Neural cell (in vitro differentiated cells): ENCODE data around the gene TBC1D8. TPM values are rescaled to one million over a fixed set of nuclear protein-coding genes. Genes with fewer than 3 reads are reported as not detected.

Source experiments
- H2AFZ ChIP-seq: fragments of 200-600, 300-800 bp; sonication (generic), shearing (Covaris generic); 2 replicates; pipeline ENCODE4 v1.6.0; 2014; ENCODE audit warnings: low read depth, mild to moderate bottlenecking, antibody characterized with exemption, low read length, moderate library complexity
- H3F3A ChIP-seq: fragments of 200-600 bp; shearing (Covaris generic); 2 replicates; pipeline ENCODE4 v1.6.1; 2016; ENCODE audit warnings: mild to moderate bottlenecking, moderate library complexity, mixed read lengths, antibody characterized with exemption, low read length; ENCODE audit not compliant: insufficient read depth, poor library complexity, severe bottlenecking
- H3K27ac ChIP-seq: fragments of 200-600, 300-800 bp; sonication (generic), shearing (Covaris generic); 2 replicates; pipeline ENCODE4 v1.5.1; 2014; ENCODE audit warnings: mild to moderate bottlenecking, low read length, moderate library complexity
- H3K27me3 ChIP-seq: fragments of 300-800, 200-600 bp; sonication (generic), shearing (Covaris generic); 2 replicates; pipeline ENCODE4 v1.6.0; 2014; ENCODE audit warnings: mild to moderate bottlenecking, low read depth, low read length, moderate library complexity; ENCODE audit not compliant: insufficient read depth
- H3K36me3 ChIP-seq: fragments of 300-800, 200-600 bp; sonication (generic), shearing (Covaris generic); 2 replicates; pipeline ENCODE4 v1.5.1; 2014; ENCODE audit warnings: mild to moderate bottlenecking, antibody characterized with exemption, low read length, moderate library complexity; ENCODE audit not compliant: insufficient read depth
- H3K4me2 ChIP-seq: fragments of 300-800, 200-600 bp; sonication (generic), shearing (Covaris generic); 2 replicates; pipeline ENCODE4 v1.6.0; 2014; ENCODE audit warnings: mild to moderate bottlenecking, low read length
- H3K4me3 ChIP-seq: fragments of 300-800, 200-600 bp; sonication (generic), shearing (Covaris generic); 2 replicates; pipeline ENCODE4 v1.5.1; 2014; ENCODE audit warnings: mild to moderate bottlenecking, low read length, moderate library complexity
- H3K79me2 ChIP-seq: fragments of 200-600 bp; shearing (Covaris generic); replicated peaks from 2 replicates; pipeline ENCODE4 v1.6.0; 2014; ENCODE audit warnings: mild to moderate bottlenecking, low read length, moderate library complexity; ENCODE audit not compliant: insufficient read depth
- H3K9ac ChIP-seq: fragments of 300-800, 200-600 bp; sonication (generic), shearing (Covaris generic); 2 replicates; pipeline ENCODE4 v1.6.1; 2016; ENCODE audit warnings: mild to moderate bottlenecking, low read length, mixed read lengths
- H3K9me2 ChIP-seq: fragments of 200-600 bp; shearing (Covaris generic); 2 replicates; pipeline ENCODE4 v1.6.1; 2016; ENCODE audit warnings: mild to moderate bottlenecking, low read length, mixed read lengths; ENCODE audit not compliant: insufficient read depth
- H3K9me3 ChIP-seq: fragments of 200-600, 300-800 bp; sonication (generic), shearing (Covaris generic); 2 replicates; pipeline ENCODE4 v1.6.1; 2016; ENCODE audit warnings: mild to moderate bottlenecking, mixed run types, low read length, moderate library complexity, mixed read lengths
- H4K20me1 ChIP-seq: fragments of 200-600 bp; shearing (Covaris generic); 2 replicates; pipeline ENCODE4 v1.6.1; 2016; ENCODE audit warnings: mild to moderate bottlenecking, mixed run types; ENCODE audit not compliant: insufficient read depth
- EP300 ChIP-seq: fragments of 450-650 bp; conservative IDR thresholded peaks from 2 replicates; pipeline ENCODE4 v1.6.1; 2014; ENCODE audit warnings: antibody characterized with exemption, mild to moderate bottlenecking, moderate library complexity; ENCODE audit not compliant: poor library complexity, severe bottlenecking
- EZH2 ChIP-seq: fragments of 200-600, 300-800 bp; shearing (Covaris generic), sonication (generic); IDR thresholded peaks from 2 replicates; pipeline ENCODE4 v1.6.1; 2014; ENCODE audit warnings: antibody characterized with exemption, low read length, borderline replicate concordance, mild to moderate bottlenecking; ENCODE audit not compliant: insufficient read depth, poor library complexity, severe bottlenecking
- MXI1 ChIP-seq: fragments of 450-650 bp; conservative IDR thresholded peaks from 2 replicates; pipeline ENCODE4 v1.6.1; 2014; ENCODE audit warnings: antibody characterized with exemption, mild to moderate bottlenecking; ENCODE audit not compliant: poor library complexity, severe bottlenecking
- POLR2AphosphoS5 ChIP-seq: IDR thresholded peaks from 2 replicates; pipeline ENCODE4 v1.6.1; 2012
- RAD21 ChIP-seq: fragments of 450-650 bp; conservative IDR thresholded peaks from 2 replicates; pipeline ENCODE4 v1.6.1; 2014; ENCODE audit warnings: antibody characterized with exemption, mild to moderate bottlenecking, moderate library complexity
- SMC3 ChIP-seq: fragments of 450-650 bp; conservative IDR thresholded peaks from 2 replicates; pipeline ENCODE4 v1.6.1; 2014; ENCODE audit warnings: antibody characterized with exemption, mild to moderate bottlenecking, moderate library complexity; ENCODE audit not compliant: poor library complexity
- TAF1 ChIP-seq: IDR thresholded peaks from 2 replicates; pipeline ENCODE4 v1.6.1; 2012; ENCODE audit warnings: low read depth
- polyA plus RNA-seq: library from polyadenylated mRNA; depleted of rRNA; stranded (reverse); fragments of >200 nt; gene quantifications from 2 replicates; pipeline ENCODE4 v1.2.3, GENCODE V29; 2014
- TF ChIP-seq, protein P1 (sequence below): fragments of 450-650 bp; IDR thresholded peaks from 2 replicates; pipeline ENCODE4 v1.5.1; 2014; ENCODE audit warnings: antibody characterized with exemption, mild to moderate bottlenecking, moderate library complexity; ENCODE audit not compliant: poor library complexity, severe bottlenecking
- TF ChIP-seq, protein P2 (sequence below): IDR thresholded peaks from 2 replicates; pipeline ENCODE4 v1.6.1; 2012; ENCODE audit warnings: borderline replicate concordance

The TBC1D8 gene
- polyA plus RNA-seq, 1 donor from 2014 or later = 5.3 TPM

DNA sequence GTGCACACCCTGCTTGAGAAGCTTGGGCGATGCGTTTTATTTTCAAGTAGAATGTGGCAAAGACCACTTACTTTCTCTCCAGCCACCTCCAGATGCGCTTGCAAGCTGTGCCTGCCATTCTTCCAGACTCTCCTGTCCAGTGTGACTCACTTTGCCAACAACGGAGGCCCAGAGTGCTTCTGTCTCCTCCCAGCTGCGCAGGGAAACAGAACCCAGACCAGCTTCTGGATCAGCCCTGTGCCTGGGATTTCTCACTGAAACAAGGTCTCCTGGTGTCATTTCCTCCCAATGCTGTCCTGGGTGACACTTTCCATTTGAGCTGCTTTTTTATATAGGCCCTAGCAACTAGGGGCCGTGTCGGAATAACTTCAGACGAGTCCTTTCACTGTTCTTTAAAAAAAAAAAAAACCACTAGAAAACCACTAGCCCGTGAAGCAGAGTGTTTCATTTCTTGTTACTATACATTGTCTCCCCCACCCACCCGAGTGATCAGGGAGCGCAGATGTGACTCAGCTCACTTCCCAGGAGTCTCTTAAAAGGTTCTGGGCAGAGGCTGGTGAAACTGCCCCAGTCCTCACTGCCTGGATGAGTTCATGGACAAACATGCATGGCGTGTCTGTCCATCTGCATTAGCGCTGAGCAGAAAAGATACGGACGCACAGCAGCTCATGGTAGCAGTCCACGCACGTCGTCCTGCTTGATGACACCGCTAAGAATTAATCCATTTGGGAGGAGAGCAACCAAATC is 174.4 kb downstream of the TBC1D8 start:
- H3F3A ChIP-seq = no peaks in the 10 kb centered on the region
- H3K4me3 ChIP-seq = no peak overlapping the region
- no peaks in the 10 kb centered on the region for H3K79me2 ChIP-seq
- H2AFZ ChIP-seq = no peak overlapping the region
- H3K9me2 ChIP-seq = no peaks in the 10 kb centered on the region
- H3K4me2 ChIP-seq = no peak overlapping the region
- H3K9me3 ChIP-seq = no peaks in the 10 kb centered on the region
- no peaks in the 10 kb centered on the region for H3K36me3 ChIP-seq
- H4K20me1 ChIP-seq = no peaks in the 10 kb centered on the region
- no peak for TF ChIP-seq EP300
- TF ChIP-seq, protein P1, sequence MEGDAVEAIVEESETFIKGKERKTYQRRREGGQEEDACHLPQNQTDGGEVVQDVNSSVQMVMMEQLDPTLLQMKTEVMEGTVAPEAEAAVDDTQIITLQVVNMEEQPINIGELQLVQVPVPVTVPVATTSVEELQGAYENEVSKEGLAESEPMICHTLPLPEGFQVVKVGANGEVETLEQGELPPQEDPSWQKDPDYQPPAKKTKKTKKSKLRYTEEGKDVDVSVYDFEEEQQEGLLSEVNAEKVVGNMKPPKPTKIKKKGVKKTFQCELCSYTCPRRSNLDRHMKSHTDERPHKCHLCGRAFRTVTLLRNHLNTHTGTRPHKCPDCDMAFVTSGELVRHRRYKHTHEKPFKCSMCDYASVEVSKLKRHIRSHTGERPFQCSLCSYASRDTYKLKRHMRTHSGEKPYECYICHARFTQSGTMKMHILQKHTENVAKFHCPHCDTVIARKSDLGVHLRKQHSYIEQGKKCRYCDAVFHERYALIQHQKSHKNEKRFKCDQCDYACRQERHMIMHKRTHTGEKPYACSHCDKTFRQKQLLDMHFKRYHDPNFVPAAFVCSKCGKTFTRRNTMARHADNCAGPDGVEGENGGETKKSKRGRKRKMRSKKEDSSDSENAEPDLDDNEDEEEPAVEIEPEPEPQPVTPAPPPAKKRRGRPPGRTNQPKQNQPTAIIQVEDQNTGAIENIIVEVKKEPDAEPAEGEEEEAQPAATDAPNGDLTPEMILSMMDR = no peak
- TF ChIP-seq EZH2 = no peak
- TF ChIP-seq POLR2AphosphoS5 = no peak
- TF ChIP-seq SMC3 = no peak
- TF ChIP-seq TAF1 = no peak
- no peak for TF ChIP-seq MXI1
- no peak for TF ChIP-seq RAD21
- TF ChIP-seq, protein P2, sequence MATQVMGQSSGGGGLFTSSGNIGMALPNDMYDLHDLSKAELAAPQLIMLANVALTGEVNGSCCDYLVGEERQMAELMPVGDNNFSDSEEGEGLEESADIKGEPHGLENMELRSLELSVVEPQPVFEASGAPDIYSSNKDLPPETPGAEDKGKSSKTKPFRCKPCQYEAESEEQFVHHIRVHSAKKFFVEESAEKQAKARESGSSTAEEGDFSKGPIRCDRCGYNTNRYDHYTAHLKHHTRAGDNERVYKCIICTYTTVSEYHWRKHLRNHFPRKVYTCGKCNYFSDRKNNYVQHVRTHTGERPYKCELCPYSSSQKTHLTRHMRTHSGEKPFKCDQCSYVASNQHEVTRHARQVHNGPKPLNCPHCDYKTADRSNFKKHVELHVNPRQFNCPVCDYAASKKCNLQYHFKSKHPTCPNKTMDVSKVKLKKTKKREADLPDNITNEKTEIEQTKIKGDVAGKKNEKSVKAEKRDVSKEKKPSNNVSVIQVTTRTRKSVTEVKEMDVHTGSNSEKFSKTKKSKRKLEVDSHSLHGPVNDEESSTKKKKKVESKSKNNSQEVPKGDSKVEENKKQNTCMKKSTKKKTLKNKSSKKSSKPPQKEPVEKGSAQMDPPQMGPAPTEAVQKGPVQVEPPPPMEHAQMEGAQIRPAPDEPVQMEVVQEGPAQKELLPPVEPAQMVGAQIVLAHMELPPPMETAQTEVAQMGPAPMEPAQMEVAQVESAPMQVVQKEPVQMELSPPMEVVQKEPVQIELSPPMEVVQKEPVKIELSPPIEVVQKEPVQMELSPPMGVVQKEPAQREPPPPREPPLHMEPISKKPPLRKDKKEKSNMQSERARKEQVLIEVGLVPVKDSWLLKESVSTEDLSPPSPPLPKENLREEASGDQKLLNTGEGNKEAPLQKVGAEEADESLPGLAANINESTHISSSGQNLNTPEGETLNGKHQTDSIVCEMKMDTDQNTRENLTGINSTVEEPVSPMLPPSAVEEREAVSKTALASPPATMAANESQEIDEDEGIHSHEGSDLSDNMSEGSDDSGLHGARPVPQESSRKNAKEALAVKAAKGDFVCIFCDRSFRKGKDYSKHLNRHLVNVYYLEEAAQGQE = no peak
- H3K9ac ChIP-seq = no peak overlapping the region
- H3K27me3 ChIP-seq = no peaks in the 10 kb centered on the region
- no peak overlapping the region for H3K27ac ChIP-seq

DNA sequence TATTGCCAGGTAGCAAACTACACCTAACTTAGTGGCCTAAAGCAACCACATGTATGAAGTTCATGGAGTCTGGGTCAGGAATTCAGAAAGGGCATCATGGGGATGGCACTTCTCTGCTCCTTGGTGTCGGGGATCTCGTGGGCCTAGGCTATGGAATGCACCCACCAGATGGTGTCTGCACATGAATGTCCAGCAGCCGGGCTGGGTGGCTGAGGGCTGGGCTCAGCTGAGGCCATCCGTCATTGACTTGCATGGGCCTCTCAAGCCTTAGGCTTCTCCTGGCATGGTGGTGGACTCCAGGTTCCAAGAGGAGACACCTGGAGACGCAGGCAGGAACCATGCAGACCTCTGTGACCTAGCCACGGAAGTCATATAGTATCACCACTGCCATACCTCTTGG is 175.1 kb downstream of the TBC1D8 start:
- H3K9me3 ChIP-seq = no peaks in the 10 kb centered on the region
- H3K79me2 ChIP-seq = no peaks in the 10 kb centered on the region
- no peaks in the 10 kb centered on the region for H3F3A ChIP-seq
- H4K20me1 ChIP-seq = no peaks in the 10 kb centered on the region
- no peaks in the 10 kb centered on the region for H3K9me2 ChIP-seq
- H3K9ac ChIP-seq = no peak overlapping the region
- no peaks in the 10 kb centered on the region for H3K36me3 ChIP-seq
- no peak overlapping the region for H3K4me3 ChIP-seq
- H2AFZ ChIP-seq = no peak overlapping the region
- TF ChIP-seq, protein P1 = no peak
- no peak overlapping the region for H3K27ac ChIP-seq
- H3K4me2 ChIP-seq = no peak overlapping the region
- H3K27me3 ChIP-seq = no peaks in the 10 kb centered on the region
